GM12875 (cell line): Measurements from ENCODE around the gene ARFRP1.

Experiments used
- H3K4me3 ChIP-seq: one replicate; pipeline ENCODE4 v1.5.1; 2011; ENCODE audit warnings: low read depth, low read length, control low read depth
- CTCF ChIP-seq: IDR thresholded peaks from 2 replicates; pipeline ENCODE4 v1.5.1; 2011; ENCODE audit warnings: low read depth, mild to moderate bottlenecking, control low read depth, inconsistent platforms, low read length, moderate library complexity, borderline replicate concordance; ENCODE audit not compliant: insufficient read depth

The ARFRP1 gene

GRCh38 chr20:63718996-63719395 is 11.2 kb upstream of the ARFRP1 start:
- TF ChIP-seq CTCF: no peak
- H3K4me3 ChIP-seq: no peak overlapping the region

- no peak overlapping the region for H3K4me3 ChIP-seq
- no peak for TF ChIP-seq CTCF
These were observed 7.1 kb upstream of the ARFRP1 start for GRCh38 chr20:63714858-63715257.

- TF ChIP-seq CTCF: no peak
These were observed 4.4 kb upstream of the ARFRP1 start for GRCh38 chr20:63712191-63712590.

GRCh38 chr20:63711085-63711645 is 3.4 kb upstream of the ARFRP1 start:
- no peak for TF ChIP-seq CTCF
- H3K4me3 ChIP-seq: no peak overlapping the region

More at GRCh38 chr20:63712191-63712590, 4.4 kb upstream of the ARFRP1 start:
- no peak overlapping the region for H3K4me3 ChIP-seq

- TF ChIP-seq CTCF: no peak
- peak overlapping the region; percentile 77 for H3K4me3 ChIP-seq
These were observed 1.4 kb upstream of the ARFRP1 start for GRCh38 chr20:63709149-63709527.

GRCh38 chr20:63708301-63709148 is 749 bp upstream of the ARFRP1 start:
- no peak for TF ChIP-seq CTCF
- H3K4me3 ChIP-seq: peak overlapping the region; percentile 77
